Stimulated activated CD4-positive, alpha-beta T cell treated with anti-CD3 and anti-CD28 coated beads, Interleukin-15, amount 100 ng/mL, for 24 hours (primary cell): ENCODE data around the gene ADGRL2.

Experiments used
- DNase-seq: peaks from one replicate; pipeline ENCODE4 v3.0.0-alpha.2; 2020

Gene ADGRL2

GRCh38 chr1:82007804-82008203 lies 207.1 kb downstream of the ADGRL2 start:
- DNase-seq, result no peak

DNA sequence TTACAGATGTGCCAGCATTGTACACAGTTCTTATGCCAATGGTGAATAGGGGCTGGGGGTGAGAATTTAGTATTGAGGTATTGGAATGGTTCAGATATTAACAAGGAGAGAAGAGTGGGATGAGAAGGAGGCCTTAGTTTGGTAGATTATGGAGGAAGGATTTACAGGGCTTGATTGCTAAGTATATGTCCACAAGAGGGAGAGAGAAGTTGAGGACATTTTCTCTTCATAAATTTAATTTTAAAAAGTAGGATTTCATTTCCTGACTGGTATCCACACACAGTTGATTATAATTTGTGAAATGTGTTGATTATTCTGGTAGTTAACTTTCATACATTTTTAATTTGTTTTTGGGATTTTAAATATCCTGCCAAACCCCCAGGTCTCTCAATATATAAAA lies 213.0 kb downstream of the ADGRL2 start:
- DNase-seq, result no peak

DNA sequence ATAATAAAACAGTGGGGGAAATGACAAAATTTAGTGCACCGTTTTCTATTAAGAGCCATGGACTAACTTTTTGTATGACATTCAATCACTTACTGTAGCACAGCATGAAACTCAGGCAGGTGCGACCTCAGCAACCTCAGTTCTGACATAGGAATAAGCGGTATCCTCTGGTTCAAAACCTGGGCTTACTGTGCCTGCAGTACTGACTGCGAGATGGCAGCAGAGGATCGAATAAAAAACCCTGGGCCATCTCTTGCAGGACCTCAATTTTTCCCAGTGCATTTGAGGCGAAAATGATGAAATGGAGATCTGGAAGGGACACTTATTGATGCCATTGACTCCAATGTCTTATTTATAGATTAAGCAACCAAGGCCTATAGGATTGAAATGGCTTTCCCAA lies 214.7 kb downstream of the ADGRL2 start:
- no peak for DNase-seq

- no peak for DNase-seq
These were observed 217.6 kb downstream of the ADGRL2 start for GRCh38 chr1:82018319-82018718.

- no peak for DNase-seq
These were observed 218.8 kb downstream of the ADGRL2 start for GRCh38 chr1:82019508-82019907.

- no peak for DNase-seq
These were observed 230.1 kb downstream of the ADGRL2 start for GRCh38 chr1:82030830-82031229.

DNA sequence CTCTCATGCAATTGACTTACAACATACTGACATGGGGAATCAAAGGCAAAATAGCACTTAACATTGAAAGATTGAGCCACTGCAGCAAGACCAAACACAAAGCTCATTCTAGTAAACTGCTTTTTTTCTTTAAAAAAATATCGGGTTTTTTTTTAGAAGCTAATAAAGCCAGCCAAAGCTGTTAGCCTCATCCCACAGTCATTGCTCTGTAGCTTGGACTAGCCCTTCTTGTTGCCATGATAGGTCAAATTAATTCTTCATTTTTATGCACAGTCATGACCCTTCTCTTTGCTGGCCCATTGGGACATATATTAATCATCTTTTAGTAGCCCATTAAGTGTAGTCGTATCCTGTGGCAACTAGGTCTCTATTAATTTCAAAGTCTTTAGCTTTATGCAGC lies 231.3 kb downstream of the ADGRL2 start:
- DNase-seq, result no peak

GRCh38 chr1:82034812-82035211 lies 234.1 kb downstream of the ADGRL2 start:
- DNase-seq, result no peak
